ENCODE measurements around the gene SPTB.

DNA sequence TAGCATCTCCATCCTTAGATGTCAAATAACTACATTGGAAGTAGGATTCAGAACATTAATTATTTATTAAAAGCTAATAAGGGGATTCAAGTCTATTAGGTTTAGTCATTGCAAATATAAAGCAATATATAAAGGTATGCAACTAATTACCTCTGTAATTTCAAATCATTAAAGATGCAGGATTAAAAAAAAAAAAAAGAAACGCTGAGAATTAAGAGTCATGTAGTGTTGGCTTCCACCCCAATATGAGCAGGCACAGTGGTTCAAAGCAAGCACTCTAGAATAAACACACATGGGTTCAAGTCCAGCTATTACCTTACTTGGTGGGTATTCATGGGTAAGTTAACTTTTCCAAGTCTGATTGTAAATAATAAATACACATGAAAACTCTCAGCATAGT is 10.9 kb downstream of the SPTB start:
- TF ChIP-seq CTCF (tag by site-specific recombination; IDR thresholded peaks at IDR 0.05) (no peak), ZBTB7A (tag by site-specific recombination; IDR thresholded peaks at IDR 0.05; ENCODE audit: low read depth) (no peak), ZNF335 (tag by site-specific recombination; conservative IDR thresholded peaks at IDR 0.05) (no peak), ZNF423 (tag by site-specific recombination; IDR thresholded peaks at IDR 0.05) (no peak), YY1 (tag by site-specific recombination; IDR thresholded peaks at IDR 0.05) (no peak), ZNF426 (tag by site-specific recombination; IDR thresholded peaks at IDR 0.05) (no peak), MYNN (tag by site-specific recombination; IDR thresholded peaks at IDR 0.05; ENCODE audit: borderline replicate concordance) (no peak), ZNF768 (tag by site-specific recombination; IDR thresholded peaks at IDR 0.05) (no peak), ZNF830 (tag by site-specific recombination; IDR thresholded peaks at IDR 0.05; ENCODE audit: low read depth) (no peak), ZNF274 (IDR thresholded peaks at IDR 0.05; ENCODE audit: low read length) (no peak), ZNF274 (tag by site-specific recombination; IDR thresholded peaks at IDR 0.05; ENCODE audit: borderline replicate concordance) (no peak)

All from HEK293 (cell line).